Panc1 (cell line): ENCODE data around the gene MKRN2.

Source experiments
- CTCF ChIP-seq: fragments of 450-650 bp; IDR thresholded peaks from 2 replicates; pipeline ENCODE4 v1.5.1; 2017; ENCODE audit warnings: mild to moderate bottlenecking
- POLR2AphosphoS5 ChIP-seq: IDR thresholded peaks from 2 replicates; pipeline ENCODE4 v1.6.1; 2012; ENCODE audit warnings: mild to moderate bottlenecking, low read depth, low read length, moderate library complexity
- SIN3A ChIP-seq: IDR thresholded peaks from 2 replicates; pipeline ENCODE4 v1.6.1; 2012; ENCODE audit warnings: low read depth, mild to moderate bottlenecking, low read length, moderate library complexity, borderline replicate concordance; ENCODE audit not compliant: insufficient read depth
- TCF7L2 ChIP-seq: IDR thresholded peaks from 2 replicates; pipeline ENCODE4 v1.6.1; 2011; ENCODE audit warnings: mild to moderate bottlenecking, low read depth, low read length, inconsistent platforms
- TF ChIP-seq, protein P1 (sequence below), 2 experiments: IDR thresholded peaks; 2 replicates each; pipeline ENCODE4 v1.6.1; 2011 to 2012; ENCODE audit warnings: low read depth in 2 of 2, control low read depth in 1 of 2, low read length in 1 of 2, mild to moderate bottlenecking in 1 of 2, moderate library complexity in 1 of 2; ENCODE audit not compliant: insufficient read depth in 1 of 2

DNA sequence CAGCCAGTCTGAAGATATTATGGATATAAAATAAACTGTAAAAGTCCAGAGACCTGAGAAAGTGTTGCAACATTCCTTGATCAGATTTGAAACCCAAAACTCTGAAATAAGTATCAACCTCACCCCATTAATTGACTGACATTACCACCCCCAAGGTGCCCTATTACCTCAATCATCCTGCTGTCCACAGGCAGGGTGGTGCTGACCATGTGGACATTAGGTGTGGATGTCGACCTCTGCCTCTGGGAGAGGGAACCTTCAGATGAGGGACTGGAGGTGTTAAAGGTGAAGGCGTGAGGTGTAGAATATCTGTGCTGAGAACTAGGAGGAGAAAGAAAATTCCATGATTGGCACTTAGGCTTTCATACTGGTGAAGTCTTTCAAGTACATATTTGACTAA, 47.1 kb downstream of the MKRN2 start:
- TF ChIP-seq CTCF, result no peak
- no peak for TF ChIP-seq POLR2AphosphoS5
- no peak for TF ChIP-seq SIN3A
- TF ChIP-seq, protein P1, sequence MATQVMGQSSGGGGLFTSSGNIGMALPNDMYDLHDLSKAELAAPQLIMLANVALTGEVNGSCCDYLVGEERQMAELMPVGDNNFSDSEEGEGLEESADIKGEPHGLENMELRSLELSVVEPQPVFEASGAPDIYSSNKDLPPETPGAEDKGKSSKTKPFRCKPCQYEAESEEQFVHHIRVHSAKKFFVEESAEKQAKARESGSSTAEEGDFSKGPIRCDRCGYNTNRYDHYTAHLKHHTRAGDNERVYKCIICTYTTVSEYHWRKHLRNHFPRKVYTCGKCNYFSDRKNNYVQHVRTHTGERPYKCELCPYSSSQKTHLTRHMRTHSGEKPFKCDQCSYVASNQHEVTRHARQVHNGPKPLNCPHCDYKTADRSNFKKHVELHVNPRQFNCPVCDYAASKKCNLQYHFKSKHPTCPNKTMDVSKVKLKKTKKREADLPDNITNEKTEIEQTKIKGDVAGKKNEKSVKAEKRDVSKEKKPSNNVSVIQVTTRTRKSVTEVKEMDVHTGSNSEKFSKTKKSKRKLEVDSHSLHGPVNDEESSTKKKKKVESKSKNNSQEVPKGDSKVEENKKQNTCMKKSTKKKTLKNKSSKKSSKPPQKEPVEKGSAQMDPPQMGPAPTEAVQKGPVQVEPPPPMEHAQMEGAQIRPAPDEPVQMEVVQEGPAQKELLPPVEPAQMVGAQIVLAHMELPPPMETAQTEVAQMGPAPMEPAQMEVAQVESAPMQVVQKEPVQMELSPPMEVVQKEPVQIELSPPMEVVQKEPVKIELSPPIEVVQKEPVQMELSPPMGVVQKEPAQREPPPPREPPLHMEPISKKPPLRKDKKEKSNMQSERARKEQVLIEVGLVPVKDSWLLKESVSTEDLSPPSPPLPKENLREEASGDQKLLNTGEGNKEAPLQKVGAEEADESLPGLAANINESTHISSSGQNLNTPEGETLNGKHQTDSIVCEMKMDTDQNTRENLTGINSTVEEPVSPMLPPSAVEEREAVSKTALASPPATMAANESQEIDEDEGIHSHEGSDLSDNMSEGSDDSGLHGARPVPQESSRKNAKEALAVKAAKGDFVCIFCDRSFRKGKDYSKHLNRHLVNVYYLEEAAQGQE (IDR thresholded peaks at IDR 0.05; ENCODE audit: insufficient read depth in 1 of 2, low read depth in 2 of 2, low read length in 1 of 2), result peak; percentile 62 to 65
- no peak for TF ChIP-seq TCF7L2
